ENCODE data around the gene MSANTD2.

Gene MSANTD2

GRCh38 chr11:124801636-124802312 is 1.6 kb upstream of the MSANTD2 start:
- no peak overlapping the region for H3K23ac ChIP-seq (ENCODE audit: low read length in 2 of 2)
- H3K9me3 ChIP-seq (ENCODE audit: control insufficient read depth, low read length), result no peaks in the 10 kb centered on the region
- H3K9ac ChIP-seq (ENCODE audit: low read length), result peak overlapping the region; percentile 95
- no peak overlapping the region for H4K8ac ChIP-seq (ENCODE audit: low read length)
- H3K36me3 ChIP-seq (ENCODE audit: control insufficient read depth in 1 of 2, insufficient read depth in 2 of 2, low read depth in 1 of 2, low read length in 2 of 2), result peaks cover 0 to 4% of the 10 kb centered on the region in 2 experiments
- peaks cover 0 to 8% of the 10 kb centered on the region in 2 experiments for H3K27me3 ChIP-seq (ENCODE audit: control insufficient read depth in 1 of 2, insufficient read depth in 1 of 2, low read length in 2 of 2)
- peaks cover 4% of the 10 kb centered on the region for H3K4me1 ChIP-seq (ENCODE audit: control insufficient read depth, insufficient read depth, low read depth, low read length)
- no peak overlapping the region for H3K4me2 ChIP-seq (ENCODE audit: low read length, poor library complexity, severe bottlenecking)
- no peak overlapping the region for H2BK12ac ChIP-seq (ENCODE audit: low read length in 2 of 2)
- no peak overlapping the region for H4K91ac ChIP-seq (ENCODE audit: low read length)
- no peak overlapping the region for H2AFZ ChIP-seq (ENCODE audit: low read depth, low read length)
- no peak overlapping the region for H3K18ac ChIP-seq (ENCODE audit: low read depth in 1 of 2, low read length in 2 of 2)
- no peak overlapping the region for H3K27ac ChIP-seq (ENCODE audit: low read length, poor library complexity, severe bottlenecking)
- 68% methylated on average over 2 of the region's 8 CpGs for WGBS
- H2BK15ac ChIP-seq (ENCODE audit: low read depth, poor library complexity, severe bottlenecking), result no peak overlapping the region
- H2BK5ac ChIP-seq (ENCODE audit: low read depth, low read length, poor library complexity, severe bottlenecking), result no peak overlapping the region
- DNase-seq, result peak; percentile 16
- peak overlapping the region in 1 of 2 experiments; percentile 82 for H3K4me3 ChIP-seq (ENCODE audit: insufficient read depth in 1 of 2, low read depth in 1 of 2, low read length in 2 of 2)
- no peak overlapping the region for H3K4ac ChIP-seq (ENCODE audit: low read depth in 1 of 2, low read length in 2 of 2)
- H2BK120ac ChIP-seq (ENCODE audit: low read depth, low read length), result no peak overlapping the region
- H2AK5ac ChIP-seq (ENCODE audit: low read length, severe bottlenecking), result no peak overlapping the region
- H3K14ac ChIP-seq (ENCODE audit: low read length in 2 of 2), result no peak overlapping the region
- peaks cover 3% of the 10 kb centered on the region for H3K79me1 ChIP-seq (replicated peaks; ENCODE audit: low read length, poor library complexity, severe bottlenecking)

GRCh38 chr11:124801014-124801413 is 808 bp upstream of the MSANTD2 start:
- Histone ChIP-seq H3K14ac (ENCODE audit: low read length in 2 of 2) (no peak overlapping the region), H3K4ac (ENCODE audit: low read depth in 1 of 2, low read length in 2 of 2) (no peak overlapping the region), H3K9me3 (ENCODE audit: control insufficient read depth, low read length) (no peaks in the 10 kb centered on the region), H3K4me3 (ENCODE audit: insufficient read depth in 1 of 2, low read depth in 1 of 2, low read length in 2 of 2) (peak overlapping the region in 1 of 2 experiments; percentile 82), H3K27ac (ENCODE audit: low read length, poor library complexity, severe bottlenecking) (peak overlapping the region; percentile 85), H3K9ac (ENCODE audit: low read length) (peak overlapping the region; percentile 95), H3K23ac (ENCODE audit: low read length in 2 of 2) (no peak overlapping the region), H2BK12ac (ENCODE audit: low read length in 2 of 2) (no peak overlapping the region), H3K79me1 (replicated peaks; ENCODE audit: low read length, poor library complexity, severe bottlenecking) (peaks cover 4% of the 10 kb centered on the region), H2AFZ (ENCODE audit: low read depth, low read length) (no peak overlapping the region), H4K8ac (ENCODE audit: low read length) (no peak overlapping the region), H3K18ac (ENCODE audit: low read depth in 1 of 2, low read length in 2 of 2) (no peak overlapping the region), H3K4me1 (ENCODE audit: control insufficient read depth, insufficient read depth, low read depth, low read length) (peaks cover 4% of the 10 kb centered on the region), H2AK5ac (ENCODE audit: low read length, severe bottlenecking) (no peak overlapping the region), H3K36me3 (ENCODE audit: control insufficient read depth in 1 of 2, insufficient read depth in 2 of 2, low read depth in 1 of 2, low read length in 2 of 2) (peaks cover 0 to 4% of the 10 kb centered on the region in 2 experiments), H3K27me3 (ENCODE audit: control insufficient read depth in 1 of 2, insufficient read depth in 1 of 2, low read length in 2 of 2) (peaks cover 0 to 8% of the 10 kb centered on the region in 2 experiments), H2BK120ac (ENCODE audit: low read depth, low read length) (no peak overlapping the region), H4K91ac (ENCODE audit: low read length) (no peak overlapping the region), H2BK15ac (ENCODE audit: low read depth, poor library complexity, severe bottlenecking) (no peak overlapping the region), H3K4me2 (ENCODE audit: low read length, poor library complexity, severe bottlenecking) (peak overlapping the region; percentile 94), H2BK5ac (ENCODE audit: low read depth, low read length, poor library complexity, severe bottlenecking) (no peak overlapping the region)
- 10% methylated on average over 2 of the region's 8 CpGs for WGBS
- DNase-seq, result peak; percentile 70

DNA sequence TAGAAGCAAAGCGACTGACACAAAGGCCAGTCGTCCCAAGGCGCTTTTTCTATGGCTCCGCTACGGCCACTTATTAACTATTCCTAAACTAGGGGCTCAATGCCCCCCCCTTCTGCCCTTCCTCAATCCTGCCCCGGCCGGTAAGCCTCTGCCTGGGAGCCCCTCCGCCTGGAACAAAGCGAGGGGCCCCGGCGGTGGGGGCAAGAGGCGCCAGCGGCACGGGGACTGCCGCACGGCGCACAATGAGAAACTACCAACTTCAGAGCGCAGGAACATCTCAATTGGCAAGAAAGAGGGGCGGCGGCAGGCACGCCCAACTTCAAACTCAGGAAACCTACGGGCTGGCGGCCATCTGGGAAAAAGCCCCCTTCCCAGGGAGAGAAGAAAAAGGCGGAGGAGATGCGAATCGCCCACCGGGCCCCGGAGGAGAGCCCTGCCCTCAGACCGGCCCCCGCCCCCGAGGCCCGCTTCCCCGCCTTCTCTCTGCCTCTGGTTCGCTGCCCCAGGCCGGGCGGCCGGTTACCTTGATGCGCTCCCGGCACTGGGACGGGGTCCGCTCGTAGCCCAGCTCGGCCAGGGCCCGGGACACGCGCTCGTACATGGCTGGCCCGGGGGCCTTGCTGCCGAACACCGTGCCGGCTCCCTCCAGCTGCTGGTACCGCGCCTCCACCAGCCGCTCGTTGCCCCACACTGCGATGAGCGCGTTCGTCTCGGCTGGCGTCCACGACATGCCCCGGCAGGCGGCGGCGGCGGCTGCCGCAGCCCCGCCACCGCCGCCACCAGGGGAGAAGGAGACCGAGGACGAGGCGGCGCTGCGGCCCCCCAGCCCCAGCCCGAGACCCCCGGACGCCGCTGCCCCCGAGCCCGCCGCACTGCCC is 619 bp downstream of the MSANTD2 start:
- peak overlapping the region; percentile 96 to 97 for H3K18ac ChIP-seq (ENCODE audit: low read depth in 1 of 2, low read length in 2 of 2)
- H3K23ac ChIP-seq (ENCODE audit: low read length in 2 of 2), result peak overlapping the region in 1 of 2 experiments; percentile 94
- peak overlapping the region; percentile 71 for H3K27ac ChIP-seq (ENCODE audit: low read length, poor library complexity, severe bottlenecking)
- H3K9me3 ChIP-seq (ENCODE audit: control insufficient read depth, low read length), result no peaks in the 10 kb centered on the region
- peak overlapping the region; percentile 82 to 100 for H3K4me3 ChIP-seq (ENCODE audit: insufficient read depth in 1 of 2, low read depth in 1 of 2, low read length in 2 of 2)
- peak overlapping the region; percentile 75 to 84 for H3K4ac ChIP-seq (ENCODE audit: low read depth in 1 of 2, low read length in 2 of 2)
- H2AFZ ChIP-seq (ENCODE audit: low read depth, low read length), result peak overlapping the region; percentile 77
- peaks cover 0 to 4% of the 10 kb centered on the region in 2 experiments for H3K36me3 ChIP-seq (ENCODE audit: control insufficient read depth in 1 of 2, insufficient read depth in 2 of 2, low read depth in 1 of 2, low read length in 2 of 2)
- H3K4me2 ChIP-seq (ENCODE audit: low read length, poor library complexity, severe bottlenecking), result peak overlapping the region; percentile 94
- peak overlapping the region; percentile 100 for H2BK5ac ChIP-seq (ENCODE audit: low read depth, low read length, poor library complexity, severe bottlenecking)
- peak overlapping the region in 1 of 2 experiments; percentile 84 for H3K14ac ChIP-seq (ENCODE audit: low read length in 2 of 2)
- H3K9ac ChIP-seq (ENCODE audit: low read length), result peak overlapping the region; percentile 95
- H2BK12ac ChIP-seq (ENCODE audit: low read length in 2 of 2), result peak overlapping the region in 1 of 2 experiments; percentile 72
- peaks cover 11% of the 10 kb centered on the region for H3K79me1 ChIP-seq (replicated peaks; ENCODE audit: low read length, poor library complexity, severe bottlenecking)
- no peak overlapping the region for H2AK5ac ChIP-seq (ENCODE audit: low read length, severe bottlenecking)
- under 1% methylated on average over 61 of the region's 83 CpGs for WGBS
- H2BK15ac ChIP-seq (ENCODE audit: low read depth, poor library complexity, severe bottlenecking), result peak overlapping the region; percentile 87
- H3K4me1 ChIP-seq (ENCODE audit: control insufficient read depth, insufficient read depth, low read depth, low read length), result peaks cover 4% of the 10 kb centered on the region
- peak overlapping the region; percentile 96 for H4K8ac ChIP-seq (ENCODE audit: low read length)
- no peak overlapping the region for H4K91ac ChIP-seq (ENCODE audit: low read length)
- peak overlapping the region; percentile 75 for H2BK120ac ChIP-seq (ENCODE audit: low read depth, low read length)
- peaks cover 0 to 8% of the 10 kb centered on the region in 2 experiments for H3K27me3 ChIP-seq (ENCODE audit: control insufficient read depth in 1 of 2, insufficient read depth in 1 of 2, low read length in 2 of 2)
- peak; percentile 56 for DNase-seq

GRCh38 chr11:124798991-124799347 is 1.2 kb downstream of the MSANTD2 start:
- no peak overlapping the region for H2AK5ac ChIP-seq (ENCODE audit: low read length, severe bottlenecking)
- peaks cover 0 to 8% of the 10 kb centered on the region in 2 experiments for H3K27me3 ChIP-seq (ENCODE audit: control insufficient read depth in 1 of 2, insufficient read depth in 1 of 2, low read length in 2 of 2)
- peaks cover 11% of the 10 kb centered on the region for H3K79me1 ChIP-seq (replicated peaks; ENCODE audit: low read length, poor library complexity, severe bottlenecking)
- no peak overlapping the region for H4K8ac ChIP-seq (ENCODE audit: low read length)
- DNase-seq, result peak; percentile 73
- H3K23ac ChIP-seq (ENCODE audit: low read length in 2 of 2), result peak overlapping the region in 1 of 2 experiments; percentile 94
- H2BK12ac ChIP-seq (ENCODE audit: low read length in 2 of 2), result no peak overlapping the region
- H2BK15ac ChIP-seq (ENCODE audit: low read depth, poor library complexity, severe bottlenecking), result no peak overlapping the region
- peak overlapping the region; percentile 95 for H3K9ac ChIP-seq (ENCODE audit: low read length)
- H2BK5ac ChIP-seq (ENCODE audit: low read depth, low read length, poor library complexity, severe bottlenecking), result no peak overlapping the region
- peak overlapping the region; percentile 94 for H3K4me2 ChIP-seq (ENCODE audit: low read length, poor library complexity, severe bottlenecking)
- peak overlapping the region; percentile 67 to 96 for H3K18ac ChIP-seq (ENCODE audit: low read depth in 1 of 2, low read length in 2 of 2)
- H3K4me3 ChIP-seq (ENCODE audit: insufficient read depth in 1 of 2, low read depth in 1 of 2, low read length in 2 of 2), result peak overlapping the region; percentile 82 to 100
- no peak overlapping the region for H2BK120ac ChIP-seq (ENCODE audit: low read depth, low read length)
- peaks cover 0 to 4% of the 10 kb centered on the region in 2 experiments for H3K36me3 ChIP-seq (ENCODE audit: control insufficient read depth in 1 of 2, insufficient read depth in 2 of 2, low read depth in 1 of 2, low read length in 2 of 2)
- peak overlapping the region; percentile 62 for H3K27ac ChIP-seq (ENCODE audit: low read length, poor library complexity, severe bottlenecking)
- under 1% methylated on average over 8 of the region's 8 CpGs for WGBS
- H4K91ac ChIP-seq (ENCODE audit: low read length), result no peak overlapping the region
- H3K4ac ChIP-seq (ENCODE audit: low read depth in 1 of 2, low read length in 2 of 2), result peak overlapping the region in 1 of 2 experiments; percentile 67
- no peak overlapping the region for H3K14ac ChIP-seq (ENCODE audit: low read length in 2 of 2)
- no peaks in the 10 kb centered on the region for H3K9me3 ChIP-seq (ENCODE audit: control insufficient read depth, low read length)
- H2AFZ ChIP-seq (ENCODE audit: low read depth, low read length), result no peak overlapping the region
- peaks cover 4% of the 10 kb centered on the region for H3K4me1 ChIP-seq (ENCODE audit: control insufficient read depth, insufficient read depth, low read depth, low read length)

All from mesenchymal stem cell (in vitro differentiated cells and primary cell).